Measurements from ENCODE around the gene FAM13A.

FAM13A gene

GRCh38 chr4:88969746-88970145, 87.2 kb downstream of the FAM13A start:
- DNase-seq (ENCODE audit: low spot score): no peak
- no peak for TF ChIP-seq CTCF (IDR thresholded peaks at IDR 0.05; ENCODE audit: borderline replicate concordance, control extremely low read depth, extremely low read depth, insufficient read depth, missing control alignments)
- in situ Hi-C loops (cut with MboI; ENCODE audit: low sequenced_read_pairs, unreplicated experiment): no loop called here

GRCh38 chr4:88969271-88969670, 87.7 kb downstream of the FAM13A start:
- DNase-seq (ENCODE audit: low spot score): no peak
- in situ Hi-C loops (cut with MboI; ENCODE audit: low sequenced_read_pairs, unreplicated experiment): no loop called here
- TF ChIP-seq CTCF (IDR thresholded peaks at IDR 0.05; ENCODE audit: borderline replicate concordance, control extremely low read depth, extremely low read depth, insufficient read depth, missing control alignments): no peak

GRCh38 chr4:88967883-88968331, 89.1 kb downstream of the FAM13A start:
- no peak for DNase-seq (ENCODE audit: low spot score)
- TF ChIP-seq CTCF (IDR thresholded peaks at IDR 0.05; ENCODE audit: borderline replicate concordance, control extremely low read depth, extremely low read depth, insufficient read depth, missing control alignments): no peak
- in situ Hi-C loops (cut with MboI; ENCODE audit: low sequenced_read_pairs, unreplicated experiment): no loop called here

GRCh38 chr4:88965053-88965452, 91.9 kb downstream of the FAM13A start:
- DNase-seq (ENCODE audit: low spot score): no peak
- no peak for TF ChIP-seq CTCF (IDR thresholded peaks at IDR 0.05; ENCODE audit: borderline replicate concordance, control extremely low read depth, extremely low read depth, insufficient read depth, missing control alignments)
- in situ Hi-C loops (cut with MboI; ENCODE audit: low sequenced_read_pairs, unreplicated experiment): no loop called here

GRCh38 chr4:88964450-88964849, 92.5 kb downstream of the FAM13A start:
- no peak for DNase-seq (ENCODE audit: low spot score)
- no peak for TF ChIP-seq CTCF (IDR thresholded peaks at IDR 0.05; ENCODE audit: borderline replicate concordance, control extremely low read depth, extremely low read depth, insufficient read depth, missing control alignments)
- in situ Hi-C loops (cut with MboI; ENCODE audit: low sequenced_read_pairs, unreplicated experiment): no loop called here

GRCh38 chr4:88963817-88964216, 93.2 kb downstream of the FAM13A start:
- in situ Hi-C loops (cut with MboI; ENCODE audit: low sequenced_read_pairs, unreplicated experiment): no loop called here
- no peak for TF ChIP-seq CTCF (IDR thresholded peaks at IDR 0.05; ENCODE audit: borderline replicate concordance, control extremely low read depth, extremely low read depth, insufficient read depth, missing control alignments)
- DNase-seq (ENCODE audit: low spot score): no peak

- no peak for DNase-seq (ENCODE audit: low spot score)
- no peak for TF ChIP-seq CTCF (IDR thresholded peaks at IDR 0.05; ENCODE audit: borderline replicate concordance, control extremely low read depth, extremely low read depth, insufficient read depth, missing control alignments)
- in situ Hi-C loops (cut with MboI; ENCODE audit: low sequenced_read_pairs, unreplicated experiment): no loop called here
Observed at GRCh38 chr4:88962396-88962795, 94.6 kb downstream of the FAM13A start.

Data from GM13976 (cell line).